Naive thymus-derived CD4-positive, alpha-beta T cell (primary cell): ENCODE data around the gene BAIAP3. TPM values are rescaled to one million over a fixed set of nuclear protein-coding genes. Genes with fewer than 3 reads are reported as not detected.

ENCODE experiments used
- ATAC-seq: fragments of 150-1000 bp; cut with Tn5 transposase; 2 replicates; pipeline ENCODE4 v1.10.0; 2021; ENCODE audit warnings: mild to moderate bottlenecking, moderate library complexity
- CTCF ChIA-PET: fragments of 350-600 bp; sonication (Branson Sonifier 250); formaldehyde crosslinking; loops from one replicate; lab custom pipeline; 2021; ENCODE audit warnings: antibody characterized with exemption; lab: Charles Lee
- POLR2A ChIA-PET: fragments of 350-600 bp; sonication (Branson Sonifier 250); formaldehyde crosslinking; loops from one replicate; lab custom pipeline; 2021; ENCODE audit warnings: antibody characterized with exemption, inconsistent platforms; lab: Charles Lee
- DNase-seq, 9 donors: peaks; one replicate each; pipeline versions ENCODE4 v3.0.0 to v3.0.0-alpha.2; 2020 to 2022; ENCODE audit warnings: mixed read lengths in 1 of 9
- H3K27ac ChIP-seq: one replicate; pipeline ENCODE4 v1.7.0; 2013; ENCODE audit warnings: mild to moderate bottlenecking, low read depth, low read length, moderate library complexity
- H3K27me3 ChIP-seq, 2 donors: one replicate each; pipeline ENCODE4 v1.7.0; 2013; ENCODE audit warnings: low read length in 2 of 2, mild to moderate bottlenecking in 2 of 2, moderate library complexity in 2 of 2; ENCODE audit not compliant: control insufficient read depth in 2 of 2, insufficient read depth in 2 of 2
- H3K36me3 ChIP-seq, 3 experiments: 1 replicate in 2 of 3; 2 replicates in 1 of 3; pipeline ENCODE4 v1.7.0; 2013; ENCODE audit warnings: low read length in 3 of 3, mild to moderate bottlenecking in 3 of 3, moderate library complexity in 1 of 3; ENCODE audit not compliant: insufficient read depth in 3 of 3, control insufficient read depth in 2 of 3
- H3K4me1 ChIP-seq, 2 donors: one replicate each; pipeline ENCODE4 v1.7.0; 2013; ENCODE audit warnings: low read length in 2 of 2, mild to moderate bottlenecking in 2 of 2, moderate library complexity in 1 of 2; ENCODE audit not compliant: control insufficient read depth in 2 of 2, insufficient read depth in 2 of 2
- H3K4me3 ChIP-seq: 2 replicates; pipeline ENCODE4 v1.7.0; 2013; ENCODE audit warnings: mild to moderate bottlenecking, low read length
- H3K9me3 ChIP-seq, 3 experiments: 1 replicate in 2 of 3; 2 replicates in 1 of 3; pipeline ENCODE4 v1.7.0; 2013; ENCODE audit warnings: low read length in 3 of 3; ENCODE audit not compliant: control insufficient read depth in 2 of 3
- H3K27ac Mint-ChIP-seq, 9 donors: one replicate each; pipeline ENCODE4 v1.8.0; 2020 to 2022; ENCODE audit warnings: mixed read lengths in 9 of 9, mild to moderate bottlenecking in 8 of 9, moderate library complexity in 5 of 9, inconsistent platforms in 2 of 9
- H3K27me3 Mint-ChIP-seq, 5 donors: one replicate each; pipeline ENCODE4 v1.8.0; 2021 to 2022; ENCODE audit warnings: mixed read lengths in 5 of 5, mild to moderate bottlenecking in 1 of 5
- H3K36me3 Mint-ChIP-seq, 5 donors: one replicate each; pipeline ENCODE4 v1.8.0; 2020 to 2022; ENCODE audit warnings: mixed read lengths in 5 of 5, mild to moderate bottlenecking in 3 of 5, inconsistent platforms in 1 of 5
- H3K4me1 Mint-ChIP-seq, 7 donors: one replicate each; pipeline ENCODE4 v1.8.0; 2020 to 2022; ENCODE audit warnings: mixed read lengths in 7 of 7, mild to moderate bottlenecking in 3 of 7, inconsistent platforms in 1 of 7
- H3K4me3 Mint-ChIP-seq, 10 donors: one replicate each; pipeline ENCODE4 v1.8.0; 2020 to 2022; ENCODE audit warnings: mild to moderate bottlenecking in 10 of 10, mixed read lengths in 10 of 10, moderate library complexity in 6 of 10, inconsistent platforms in 2 of 10
- H3K9me3 Mint-ChIP-seq, 11 donors: one replicate each; pipeline ENCODE4 v1.8.0; 2020 to 2022; ENCODE audit warnings: mixed read lengths in 11 of 11, mild to moderate bottlenecking in 4 of 11, inconsistent platforms in 1 of 11, moderate library complexity in 1 of 11
- intact Hi-C, 2 donors: fragments of 100-400 bp; cut with micrococcal nuclease; formaldehyde crosslinking; loops; one replicate each; pipeline ENCODE4 v1.15.1; 2023
- polyA plus RNA-seq, 2 donors: library from polyadenylated mRNA; unstranded; fragments of 300-500 nt; fragmentation: Illumina TruSeq; gene quantifications; one replicate each; pipeline ENCODE4 v1.2.3, GENCODE V29; 2021
- total RNA-seq, 6 experiments: library from RNA in 5 of 6; stranded (reverse) in 5 of 6; gene quantifications; 1 replicate in 5 of 6; 2 replicates in 1 of 6; pipeline ENCODE4 v1.2.3 and lab custom pipeline; 2021 to 2026

Gene BAIAP3
- total and polyA plus RNA-seq, 7 experiments from 2014 or later, result 0.20 to 7.5 (median 1.1) TPM

DNA sequence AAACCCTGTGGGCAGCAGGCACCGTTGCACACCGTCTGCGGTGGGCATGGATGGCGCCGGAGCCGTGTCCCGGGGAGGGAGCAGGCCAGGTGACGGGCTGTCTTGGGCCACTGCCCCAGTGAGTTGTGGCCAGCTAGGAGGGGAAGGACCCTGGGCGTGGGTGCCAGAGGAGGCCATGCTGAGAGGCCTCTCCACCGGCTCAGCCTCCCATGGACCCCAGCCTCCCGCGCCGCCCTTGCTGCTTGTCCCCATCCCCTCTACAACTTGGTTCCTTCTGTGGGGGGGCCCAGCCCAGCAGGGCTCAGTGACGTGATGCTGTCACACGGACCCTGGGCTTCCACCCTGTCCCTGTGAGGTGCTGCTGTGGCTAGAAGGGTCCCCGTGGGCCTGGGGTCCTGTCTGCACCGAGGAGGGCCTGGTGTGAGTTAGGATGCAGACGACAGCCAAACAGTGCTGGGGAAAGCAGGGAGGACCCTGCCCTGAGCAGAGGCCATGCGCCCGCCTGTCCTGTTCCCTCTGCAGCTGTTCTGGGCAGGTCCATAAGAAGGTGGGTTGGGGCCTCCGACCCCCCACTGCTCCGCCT lies 12.7 kb upstream of the BAIAP3 start:
- CTCF ChIA-PET, result interaction anchor here (0.7 kb wide), 1 partner anchor 264 kb away, joined by 3 read pairs; no protein-coding TSS in a partner anchor
- POLR2A ChIA-PET, result no interaction called here
- Histone ChIP-seq H3K4me1 (no peaks in the 10 kb centered on the region), H3K9me3 (no peaks in the 10 kb centered on the region), H3K27ac (no peak overlapping the region), H3K4me3 (no peak overlapping the region), H3K36me3 (peaks cover 22 to 98% (median 41%) of the 10 kb centered on the region in 3 experiments), H3K27me3 (no peaks in the 10 kb centered on the region)
- no peak for ATAC-seq
- no peak overlapping the region for H3K27ac Mint-ChIP-seq
- peaks cover 0 to 6% (median 0%) of the 10 kb centered on the region in 7 donors for H3K4me1 Mint-ChIP-seq
- H3K36me3 Mint-ChIP-seq, result peaks cover 4 to 48% (median 19%) of the 10 kb centered on the region in 5 donors
- no peak overlapping the region for H3K4me3 Mint-ChIP-seq
- no peak for DNase-seq
- H3K27me3 Mint-ChIP-seq, result no peaks in the 10 kb centered on the region
- H3K9me3 Mint-ChIP-seq, result peaks cover 0 to 2% (median 0%) of the 10 kb centered on the region in 11 donors
- intact Hi-C loops, result no loop called here

DNA sequence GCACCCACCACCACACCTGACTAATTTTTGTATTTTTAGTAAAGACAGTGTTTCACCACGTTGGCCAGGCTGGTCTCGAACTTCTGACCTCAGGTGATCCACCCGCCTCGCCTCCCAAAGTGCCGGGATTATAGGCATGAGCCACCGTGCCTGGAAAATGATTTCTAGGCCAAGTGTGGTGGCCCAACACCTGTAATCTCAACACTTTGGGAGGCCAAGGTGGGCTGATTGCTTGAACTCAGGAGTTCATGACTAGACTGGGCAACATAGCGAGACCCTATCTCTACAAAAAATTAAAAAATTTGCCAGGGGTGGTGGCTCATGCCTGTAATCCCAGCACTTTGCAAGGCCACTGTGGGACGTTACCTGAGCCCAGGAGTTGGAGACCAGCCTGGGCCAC lies 11.0 kb upstream of the BAIAP3 start:
- ChIA-PET CTCF (interaction anchor here (0.7 kb wide), 1 partner anchor 1227 kb away, joined by 4 read pairs; no protein-coding TSS in a partner anchor), POLR2A (no interaction called here)
- Histone ChIP-seq H3K9me3 (no peaks in the 10 kb centered on the region), H3K27me3 (no peaks in the 10 kb centered on the region), H3K27ac (no peak overlapping the region), H3K36me3 (peaks cover 13 to 86% (median 31%) of the 10 kb centered on the region in 3 experiments), H3K4me3 (no peak overlapping the region), H3K4me1 (no peaks in the 10 kb centered on the region)
- Mint-ChIP-seq H3K36me3 (peaks cover 4 to 41% (median 19%) of the 10 kb centered on the region in 5 donors), H3K9me3 (no peaks in the 10 kb centered on the region), H3K27ac (no peak overlapping the region), H3K4me1 (peaks cover 0 to 5% (median 0%) of the 10 kb centered on the region in 7 donors), H3K27me3 (no peaks in the 10 kb centered on the region), H3K4me3 (no peak overlapping the region)
- intact Hi-C loops, result no loop called here
- no peak for DNase-seq
- ATAC-seq, result no peak

DNA sequence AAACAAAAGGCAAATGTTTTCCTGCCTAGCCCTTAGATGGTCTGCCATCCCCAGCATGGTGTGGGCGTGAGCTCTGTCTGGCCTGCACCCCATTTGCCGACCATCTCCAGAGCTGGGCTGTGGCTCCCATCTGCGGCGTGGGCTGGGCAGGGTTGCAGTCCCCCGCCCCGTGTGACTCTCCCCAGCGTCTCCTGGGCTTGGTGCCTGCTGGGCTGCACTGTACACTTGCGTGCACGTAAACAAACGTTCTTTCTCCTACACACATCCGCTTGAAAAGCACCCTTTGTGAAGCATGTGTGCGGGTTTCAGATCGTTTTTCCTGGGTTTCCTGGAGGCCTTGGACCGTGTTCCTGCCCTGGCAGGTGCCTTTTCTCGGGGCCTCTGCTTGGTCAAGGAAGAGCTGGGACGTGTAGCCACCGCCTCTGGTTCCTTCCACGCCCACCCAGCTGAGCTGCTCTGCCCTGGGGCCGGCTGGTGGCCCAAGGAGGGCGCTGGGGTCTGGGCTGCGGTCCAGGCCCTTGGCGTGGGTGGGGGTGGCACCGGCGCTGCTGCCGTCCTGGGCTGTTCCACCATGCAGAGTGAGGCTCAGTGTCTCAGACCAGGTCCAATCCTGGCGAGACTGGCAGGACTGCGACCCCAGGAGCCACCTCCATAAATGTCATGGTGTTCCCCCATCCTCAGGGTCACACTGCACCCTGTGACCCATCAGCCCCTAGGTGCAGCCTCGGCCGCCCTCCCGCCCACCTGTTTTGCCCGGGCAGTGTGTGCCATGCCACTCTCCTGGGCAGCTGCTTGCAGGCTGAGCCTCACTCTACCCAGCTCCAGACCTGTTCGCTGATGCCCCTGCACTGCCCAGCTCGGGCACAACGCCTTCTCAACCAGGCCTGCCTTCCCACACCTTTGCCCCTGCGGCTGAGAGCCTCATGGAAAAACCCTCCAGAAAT lies 9.9 kb upstream of the BAIAP3 start:
- Mint-ChIP-seq H3K4me1 (peaks cover 0 to 4% (median 0%) of the 10 kb centered on the region in 7 donors), H3K27ac (no peak overlapping the region), H3K4me3 (no peak overlapping the region), H3K9me3 (no peaks in the 10 kb centered on the region), H3K36me3 (peaks cover 0 to 29% (median 11%) of the 10 kb centered on the region in 5 donors), H3K27me3 (no peaks in the 10 kb centered on the region)
- DNase-seq (no peak), ATAC-seq (no peak)
- H3K4me1 ChIP-seq, result no peaks in the 10 kb centered on the region
- H3K9me3 ChIP-seq, result no peaks in the 10 kb centered on the region
- H3K36me3 ChIP-seq, result peaks cover 9 to 74% (median 24%) of the 10 kb centered on the region in 3 experiments
- intact Hi-C loops, result no loop called here
- H3K27ac ChIP-seq, result no peak overlapping the region
- ChIA-PET POLR2A (no interaction called here), CTCF (no interaction called here)
- H3K27me3 ChIP-seq, result no peaks in the 10 kb centered on the region
- H3K4me3 ChIP-seq, result no peak overlapping the region

DNA sequence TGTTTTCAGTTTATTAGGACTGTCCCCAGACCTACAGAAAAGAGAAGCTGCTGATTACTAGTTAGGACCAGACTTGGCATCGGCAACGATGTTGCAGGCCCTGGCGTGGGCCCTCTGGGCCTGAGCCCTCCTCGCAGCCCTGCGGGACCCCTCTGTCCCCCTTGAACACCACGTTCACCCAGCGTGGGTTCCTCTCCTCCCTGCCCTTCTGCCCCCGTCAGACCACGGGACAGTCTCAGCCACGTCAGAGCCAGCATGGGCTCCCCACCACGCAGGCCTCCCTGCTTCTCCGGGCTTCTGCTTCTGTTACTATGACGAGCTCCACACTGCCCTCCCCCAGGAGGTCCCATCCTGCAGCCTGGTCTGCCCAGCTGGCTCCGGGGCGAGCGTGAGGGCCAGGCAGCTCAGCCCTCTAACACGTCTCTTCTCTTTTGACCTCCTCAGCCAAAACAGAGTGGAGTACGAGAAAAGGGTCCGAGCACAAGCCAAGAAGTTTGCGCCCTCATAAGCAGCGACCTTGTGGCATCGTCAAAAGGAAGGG lies 9.1 kb upstream of the BAIAP3 start:
- CTCF ChIA-PET, result no interaction called here
- POLR2A ChIA-PET, result no interaction called here
- peaks cover 0 to 28% (median 9%) of the 10 kb centered on the region in 5 donors for H3K36me3 Mint-ChIP-seq
- no peak overlapping the region for H3K4me3 ChIP-seq
- H3K9me3 ChIP-seq, result no peaks in the 10 kb centered on the region
- DNase-seq (no peak), ATAC-seq (no peak)
- H3K36me3 ChIP-seq, result peaks cover 5 to 66% (median 20%) of the 10 kb centered on the region in 3 experiments
- intact Hi-C loops, result no loop called here
- H3K27ac ChIP-seq, result no peak overlapping the region
- no peaks in the 10 kb centered on the region for H3K27me3 Mint-ChIP-seq
- H3K4me1 Mint-ChIP-seq, result peaks cover 0 to 4% (median 0%) of the 10 kb centered on the region in 7 donors
- no peaks in the 10 kb centered on the region for H3K4me1 ChIP-seq
- no peak overlapping the region for H3K4me3 Mint-ChIP-seq
- no peak overlapping the region for H3K27ac Mint-ChIP-seq
- H3K27me3 ChIP-seq, result no peaks in the 10 kb centered on the region
- H3K9me3 Mint-ChIP-seq, result no peaks in the 10 kb centered on the region

DNA sequence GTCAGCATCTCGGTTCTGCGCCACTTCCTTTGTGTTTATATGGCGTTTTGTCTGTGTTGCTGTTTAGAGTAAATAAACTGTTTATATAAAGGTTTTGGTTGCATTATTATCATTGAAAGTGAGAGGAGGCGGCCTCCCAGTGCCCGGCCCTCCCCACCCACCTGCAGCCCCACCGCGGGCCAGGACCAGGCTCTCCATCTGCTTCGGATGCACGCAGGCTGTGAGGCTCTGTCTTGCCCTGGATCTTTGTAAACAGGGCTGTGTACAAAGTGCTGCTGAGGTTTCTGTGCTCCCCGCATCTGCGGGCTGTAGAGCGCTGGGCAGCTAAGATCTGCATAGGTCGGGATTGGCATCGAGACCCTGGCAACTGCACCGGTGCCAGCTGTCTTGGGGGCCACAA lies 8.2 kb upstream of the BAIAP3 start:
- Mint-ChIP-seq H3K36me3 (peaks cover 0 to 24% (median 7%) of the 10 kb centered on the region in 5 donors), H3K27me3 (no peaks in the 10 kb centered on the region), H3K9me3 (no peaks in the 10 kb centered on the region), H3K27ac (no peak overlapping the region), H3K4me3 (no peak overlapping the region), H3K4me1 (peaks cover 0 to 4% (median 0%) of the 10 kb centered on the region in 7 donors)
- ChIA-PET POLR2A (interaction anchor here (1.1 kb wide), 1 partner anchor 14 kb away, joined by 3 read pairs; no protein-coding TSS in a partner anchor), CTCF (no interaction called here)
- intact Hi-C loops, result no loop called here
- ATAC-seq (no peak), DNase-seq (no peak)
- Histone ChIP-seq H3K27ac (no peak overlapping the region), H3K4me3 (no peak overlapping the region), H3K36me3 (peaks cover 0 to 57% (median 11%) of the 10 kb centered on the region in 3 experiments), H3K9me3 (peaks cover 0 to 5% (median 0%) of the 10 kb centered on the region in 3 experiments), H3K27me3 (no peaks in the 10 kb centered on the region), H3K4me1 (no peaks in the 10 kb centered on the region)

DNA sequence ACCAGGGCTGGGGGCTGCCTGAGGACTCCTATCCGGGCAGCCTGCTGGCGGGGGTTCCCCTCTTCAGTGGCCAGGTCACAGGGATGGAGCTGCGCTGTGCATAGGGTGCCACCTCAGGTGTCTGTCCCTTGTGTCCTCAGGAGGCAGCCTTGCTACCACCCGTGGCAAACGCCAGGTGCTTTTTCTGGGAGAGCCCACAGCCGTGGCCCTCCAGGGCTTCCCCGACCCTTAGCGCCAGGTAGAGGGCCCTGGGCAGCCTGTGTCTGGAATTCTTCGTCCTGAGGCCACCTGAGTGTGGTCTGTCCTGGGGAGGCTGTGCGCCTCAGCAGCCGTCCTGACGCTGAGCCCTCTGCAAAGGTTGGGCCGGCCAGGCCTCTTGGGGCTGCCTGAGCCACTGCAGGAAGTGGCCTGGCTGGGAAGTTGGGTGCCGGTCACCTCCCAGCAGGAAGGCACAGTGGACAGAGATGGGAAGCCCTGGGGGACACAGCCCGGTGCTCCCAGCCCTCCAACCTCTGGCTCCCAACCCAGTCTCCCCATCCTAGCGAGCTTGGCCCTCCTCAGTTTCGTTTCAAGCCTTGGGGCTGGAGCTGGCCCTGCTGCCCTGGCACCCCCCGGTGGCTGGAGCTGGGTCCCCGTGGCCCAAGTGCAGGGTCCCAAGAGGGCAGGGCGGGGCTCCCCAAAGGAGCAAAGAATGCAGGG lies 7.6 kb upstream of the BAIAP3 start:
- no peak overlapping the region for H3K27ac ChIP-seq
- H3K9me3 Mint-ChIP-seq, result no peaks in the 10 kb centered on the region
- H3K4me3 Mint-ChIP-seq, result no peak overlapping the region
- peaks cover 0 to 4% (median 0%) of the 10 kb centered on the region in 7 donors for H3K4me1 Mint-ChIP-seq
- no peaks in the 10 kb centered on the region for H3K27me3 ChIP-seq
- peaks cover 0 to under 1% (median 0%) of the 10 kb centered on the region in 5 donors for H3K27me3 Mint-ChIP-seq
- ChIA-PET POLR2A (interaction anchor here (0.8 to 1.1 kb wide), 2 partner anchors 10 to 14 kb away, joined by 3 read pairs; no protein-coding TSS in a partner anchor), CTCF (no interaction called here)
- intact Hi-C loops, result no loop called here
- peaks cover 0 to 24% (median 6%) of the 10 kb centered on the region in 5 donors for H3K36me3 Mint-ChIP-seq
- peaks cover 0 to 10% (median 0%) of the 10 kb centered on the region in 3 experiments for H3K9me3 ChIP-seq
- ATAC-seq, result peak; percentile 28
- H3K4me3 ChIP-seq, result no peak overlapping the region
- no peak for DNase-seq
- no peak overlapping the region for H3K27ac Mint-ChIP-seq
- peaks cover 0 to 52% (median 5%) of the 10 kb centered on the region in 3 experiments for H3K36me3 ChIP-seq
- no peaks in the 10 kb centered on the region for H3K4me1 ChIP-seq
